CD14-positive monocyte (primary cell): Measurements from ENCODE around the gene SEMA5B. TPM values are rescaled to one million over a fixed set of nuclear protein-coding genes. Genes with fewer than 3 reads are reported as not detected.

Experiments used
- DNase-seq, 3 donors: peaks; one replicate each; pipeline ENCODE4 v3.0.0-alpha.2; 2011 to 2022
- H2AFZ ChIP-seq: 2 replicates; pipeline ENCODE4 v1.6.0; 2012; ENCODE audit warnings: mild to moderate bottlenecking, low read depth, low read length, inconsistent platforms; ENCODE audit not compliant: insufficient read depth, poor library complexity, severe bottlenecking
- H3K27ac ChIP-seq, 2 donors: 1 replicate in 1 of 2; 2 replicates in 1 of 2; pipeline ENCODE4 v1.5.1; 2012 to 2013; ENCODE audit warnings: low read length in 2 of 2, control low read depth in 1 of 2, inconsistent platforms in 1 of 2, low read depth in 1 of 2, mild to moderate bottlenecking in 1 of 2
- H3K27me3 ChIP-seq, 2 donors: one replicate each; pipeline versions ENCODE4 v1.6.0 to v1.6.1; 2011 to 2013; ENCODE audit warnings: low read length in 2 of 2; ENCODE audit not compliant: control insufficient read depth in 2 of 2, insufficient read depth in 2 of 2
- H3K36me3 ChIP-seq, 2 donors: replicated peaks in 1 of 2; 1 replicate in 1 of 2; 2 replicates in 1 of 2; pipeline versions ENCODE4 v1.5.1 to v1.6.1; 2012 to 2013; ENCODE audit warnings: low read length in 2 of 2, control low read depth in 1 of 2, inconsistent platforms in 1 of 2, mild to moderate bottlenecking in 1 of 2; ENCODE audit not compliant: insufficient read depth in 2 of 2, control insufficient read depth in 1 of 2
- H3K4me1 ChIP-seq, 2 donors: 1 replicate in 1 of 2; 2 replicates in 1 of 2; pipeline versions ENCODE4 v1.5.1 to v1.6.1; 2012 to 2013; ENCODE audit warnings: low read length in 2 of 2, control low read depth in 1 of 2, inconsistent platforms in 1 of 2, mild to moderate bottlenecking in 1 of 2, moderate library complexity in 1 of 2; ENCODE audit not compliant: insufficient read depth in 2 of 2, control insufficient read depth in 1 of 2
- H3K4me2 ChIP-seq: replicated peaks from 2 replicates; pipeline ENCODE3; 2012; ENCODE audit warnings: low read length, moderate library complexity, mild to moderate bottlenecking; ENCODE audit not compliant: poor library complexity, severe bottlenecking; ENCODE audit errors: extremely low read depth
- H3K4me3 ChIP-seq, 3 experiments: fragments of 200-600 bp in 1 of 3; sonication (generic) in 1 of 3; replicated peaks in 1 of 3; 1 replicate in 2 of 3; 2 replicates in 1 of 3; pipeline ENCODE4 v1.5.1; 2011 to 2013; ENCODE audit warnings: low read length in 3 of 3, mild to moderate bottlenecking in 3 of 3, control low read depth in 2 of 3, low read depth in 2 of 3, inconsistent platforms in 1 of 3, moderate library complexity in 1 of 3
- H3K79me2 ChIP-seq: 2 replicates; pipeline ENCODE4 v1.6.0; 2012; ENCODE audit warnings: mild to moderate bottlenecking, control low read depth, inconsistent platforms, low read length, moderate library complexity; ENCODE audit not compliant: insufficient read depth
- H3K9ac ChIP-seq: 2 replicates; pipeline ENCODE4 v1.6.0; 2017; ENCODE audit warnings: low read length, mild to moderate bottlenecking; ENCODE audit not compliant: insufficient read depth, poor library complexity, severe bottlenecking
- H3K9me3 ChIP-seq, 2 donors: replicated peaks in 1 of 2; 1 replicate in 1 of 2; 2 replicates in 1 of 2; pipeline versions ENCODE4 v1.5.1 to v1.6.1; 2012 to 2013; ENCODE audit warnings: low read length in 2 of 2, control low read depth in 1 of 2; ENCODE audit not compliant: control insufficient read depth in 1 of 2, insufficient read depth in 1 of 2
- H4K20me1 ChIP-seq: 2 replicates; pipeline ENCODE4 v1.6.0; 2012; ENCODE audit warnings: mild to moderate bottlenecking, low read length, control low read depth, moderate library complexity; ENCODE audit not compliant: insufficient read depth
- H3K27ac Mint-ChIP-seq, 7 donors: one replicate each; pipeline ENCODE4 v1.8.0; 2020; ENCODE audit warnings: mild to moderate bottlenecking in 7 of 7, mixed read lengths in 7 of 7, moderate library complexity in 6 of 7, inconsistent platforms in 2 of 7
- H3K27me3 Mint-ChIP-seq, 3 donors: one replicate each; pipeline ENCODE4 v1.8.0; 2021 to 2022; ENCODE audit warnings: low read depth in 3 of 3, mild to moderate bottlenecking in 3 of 3, mixed read lengths in 3 of 3, moderate library complexity in 3 of 3, inconsistent platforms in 1 of 3
- H3K36me3 Mint-ChIP-seq, 2 donors: one replicate each; pipeline ENCODE4 v1.8.0; 2020; ENCODE audit warnings: mixed read lengths in 2 of 2, inconsistent platforms in 1 of 2, mild to moderate bottlenecking in 1 of 2
- H3K4me1 Mint-ChIP-seq: one replicate; pipeline ENCODE4 v1.8.0; 2020; ENCODE audit warnings: mild to moderate bottlenecking, mixed read lengths
- H3K4me3 Mint-ChIP-seq, 2 donors: one replicate each; pipeline ENCODE4 v1.8.0; 2020; ENCODE audit warnings: mild to moderate bottlenecking in 2 of 2, mixed read lengths in 2 of 2, moderate library complexity in 1 of 2
- H3K9me3 Mint-ChIP-seq, 7 donors: one replicate each; pipeline ENCODE4 v1.8.0; 2020 to 2022; ENCODE audit warnings: mixed read lengths in 7 of 7, mild to moderate bottlenecking in 6 of 7, moderate library complexity in 6 of 7, inconsistent platforms in 2 of 7
- WGBS: methylation state at CpG from one replicate; pipeline ENCODE4 v1.1.5; 2013; ENCODE audit warnings: missing lambda C conversion rate; ENCODE audit not compliant: insufficient coverage; 5-methylcytosine and 5-hydroxymethylcytosine counted together
- intact Hi-C, 2 donors: fragments of 100-400 bp; cut with micrococcal nuclease; formaldehyde crosslinking; loops; one replicate each; pipeline versions ENCODE4 v1.15.0 to v1.15.1; 2023
- polyA plus RNA-seq, 3 donors: library from polyadenylated mRNA; depleted of rRNA in 1 of 3; unstranded in 2 of 3; stranded (reverse) in 1 of 3; fragments of 300-500 nt in 2 of 3; fragments of >200 nt in 1 of 3; fragmentation: Illumina TruSeq in 2 of 3; gene quantifications; 1 replicate in 2 of 3; 2 replicates in 1 of 3; pipeline ENCODE4 v1.2.3, GENCODE V29; 2012 to 2021
- TF ChIP-seq, protein P1 (sequence below): fragments of 200-600 bp; IDR thresholded peaks from one replicate; pipeline ENCODE4 v1.8.0; 2022; ENCODE audit warnings: antibody characterized with exemption, mild to moderate bottlenecking

The SEMA5B gene
- polyA plus RNA-seq, 3 donors = not detected

DNA sequence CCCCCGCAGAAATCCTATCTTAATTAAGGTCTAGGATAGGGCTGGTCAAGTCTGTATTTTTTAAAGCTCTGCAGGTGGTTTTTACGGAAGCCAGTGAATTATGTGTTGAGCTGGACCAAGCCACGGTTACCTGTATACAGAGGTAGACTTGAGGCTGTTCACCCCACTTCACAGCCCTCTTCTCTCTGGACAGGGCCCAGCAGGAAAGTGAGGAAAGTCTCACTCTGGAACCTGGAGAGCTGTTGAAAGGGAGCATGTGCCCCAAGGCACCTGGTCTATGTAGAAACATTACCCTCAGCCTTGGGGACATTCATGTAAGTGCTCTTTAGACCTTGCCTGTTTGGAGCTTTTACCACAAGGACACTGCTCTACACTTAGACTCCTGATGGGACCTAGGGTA, 6.9 kb downstream of the SEMA5B start:
- 100% methylated on average over 1 of the region's 3 CpGs for WGBS
- Histone ChIP-seq H3K9me3 (peaks cover 0 to 13% of the 10 kb centered on the region in 2 donors), H3K36me3 (no peaks in the 10 kb centered on the region), H3K27me3 (peaks cover 28 to 51% of the 10 kb centered on the region in 2 donors), H3K4me2 (no peak overlapping the region), H3K9ac (no peak overlapping the region), H3K4me3 (no peak overlapping the region), H3K4me1 (no peaks in the 10 kb centered on the region), H2AFZ (no peak overlapping the region), H3K79me2 (no peaks in the 10 kb centered on the region), H4K20me1 (no peaks in the 10 kb centered on the region), H3K27ac (no peak overlapping the region)
- DNase-seq = no peak
- peaks cover 18 to 49% (median 29%) of the 10 kb centered on the region in 3 donors for H3K27me3 Mint-ChIP-seq
- no peak overlapping the region for H3K4me3 Mint-ChIP-seq
- TF ChIP-seq, protein P1, sequence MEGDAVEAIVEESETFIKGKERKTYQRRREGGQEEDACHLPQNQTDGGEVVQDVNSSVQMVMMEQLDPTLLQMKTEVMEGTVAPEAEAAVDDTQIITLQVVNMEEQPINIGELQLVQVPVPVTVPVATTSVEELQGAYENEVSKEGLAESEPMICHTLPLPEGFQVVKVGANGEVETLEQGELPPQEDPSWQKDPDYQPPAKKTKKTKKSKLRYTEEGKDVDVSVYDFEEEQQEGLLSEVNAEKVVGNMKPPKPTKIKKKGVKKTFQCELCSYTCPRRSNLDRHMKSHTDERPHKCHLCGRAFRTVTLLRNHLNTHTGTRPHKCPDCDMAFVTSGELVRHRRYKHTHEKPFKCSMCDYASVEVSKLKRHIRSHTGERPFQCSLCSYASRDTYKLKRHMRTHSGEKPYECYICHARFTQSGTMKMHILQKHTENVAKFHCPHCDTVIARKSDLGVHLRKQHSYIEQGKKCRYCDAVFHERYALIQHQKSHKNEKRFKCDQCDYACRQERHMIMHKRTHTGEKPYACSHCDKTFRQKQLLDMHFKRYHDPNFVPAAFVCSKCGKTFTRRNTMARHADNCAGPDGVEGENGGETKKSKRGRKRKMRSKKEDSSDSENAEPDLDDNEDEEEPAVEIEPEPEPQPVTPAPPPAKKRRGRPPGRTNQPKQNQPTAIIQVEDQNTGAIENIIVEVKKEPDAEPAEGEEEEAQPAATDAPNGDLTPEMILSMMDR = no peak
- peaks cover under 1% of the 10 kb centered on the region for H3K4me1 Mint-ChIP-seq
- no peak overlapping the region for H3K27ac Mint-ChIP-seq
- intact Hi-C loops = no loop called here
- peaks cover 0 to 11% (median 2%) of the 10 kb centered on the region in 7 donors for H3K9me3 Mint-ChIP-seq
- H3K36me3 Mint-ChIP-seq = peaks cover 3 to 8% of the 10 kb centered on the region in 2 donors

DNA sequence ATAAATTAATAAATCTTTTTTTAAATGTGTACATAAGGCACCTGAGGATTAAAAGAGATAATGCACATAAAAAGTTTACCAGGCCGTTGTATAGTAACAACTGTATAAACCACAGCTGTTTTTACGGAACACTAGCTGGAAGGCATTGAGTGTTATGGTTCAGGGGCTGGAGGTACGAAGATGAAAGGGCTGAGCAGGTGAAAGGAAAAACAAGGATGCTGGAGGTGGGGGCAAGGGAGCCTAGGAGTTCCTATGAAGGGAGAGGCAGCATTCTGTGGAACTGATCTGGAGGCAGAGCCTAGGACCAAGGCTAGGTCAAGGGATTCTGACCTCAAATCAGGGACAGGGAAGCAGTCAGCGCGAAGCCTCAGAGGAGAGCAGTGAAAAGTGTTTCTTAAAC, 8.0 kb downstream of the SEMA5B start:
- peaks cover 17 to 40% of the 10 kb centered on the region in 2 donors for H3K27me3 ChIP-seq
- H3K9me3 ChIP-seq = peaks cover 0 to 4% of the 10 kb centered on the region in 2 donors
- Mint-ChIP-seq H3K27ac (no peak overlapping the region), H3K4me3 (no peak overlapping the region), H3K9me3 (peaks cover 0 to 8% (median 0%) of the 10 kb centered on the region in 7 donors), H3K4me1 (no peaks in the 10 kb centered on the region), H3K36me3 (no peaks in the 10 kb centered on the region), H3K27me3 (peaks cover 18 to 38% (median 18%) of the 10 kb centered on the region in 3 donors)
- no peak overlapping the region for H2AFZ ChIP-seq
- H3K27ac ChIP-seq = no peak overlapping the region
- no peak overlapping the region for H3K9ac ChIP-seq
- no peaks in the 10 kb centered on the region for H4K20me1 ChIP-seq
- 100% methylated on average over 2 of the region's 5 CpGs for WGBS
- DNase-seq = no peak
- no peak overlapping the region for H3K4me3 ChIP-seq
- H3K4me1 ChIP-seq = no peaks in the 10 kb centered on the region
- H3K36me3 ChIP-seq = no peaks in the 10 kb centered on the region
- no peaks in the 10 kb centered on the region for H3K79me2 ChIP-seq
- no peak overlapping the region for H3K4me2 ChIP-seq
- TF ChIP-seq, protein P1 = no peak
- intact Hi-C loops = no loop called here
